ENCODE data around the gene SLC17A8. TPM values are rescaled to one million over a fixed set of nuclear protein-coding genes. Genes with fewer than 3 reads are reported as not detected.

Gene SLC17A8
- total RNA-seq, 1 experiment from 2014 or later = not detected

DNA sequence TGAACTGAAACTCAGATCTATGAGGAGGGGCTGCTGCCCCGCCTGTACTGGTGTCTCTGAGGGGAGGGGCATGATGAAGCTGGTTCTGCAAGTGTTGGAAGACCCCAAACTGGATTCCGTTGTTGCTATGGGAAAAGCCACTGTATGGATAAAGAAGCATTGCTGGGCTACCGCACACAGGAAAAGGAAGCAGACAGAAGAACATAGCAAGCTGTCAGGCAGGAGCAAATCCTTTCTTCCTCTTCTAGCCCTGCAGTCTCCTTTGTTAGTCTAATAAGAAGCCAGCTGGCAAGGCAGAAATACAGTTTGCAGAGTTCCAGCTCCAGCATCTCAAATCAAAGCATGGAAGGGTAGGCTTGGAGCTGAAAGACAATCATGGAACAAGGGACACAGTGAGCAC lies 90.5 kb downstream of the SLC17A8 start:
- no peak overlapping the region for H2BK5ac ChIP-seq (ENCODE audit: insufficient read length, low read length)
- no CpG with 5 or more reads among the region's 3 CpGs for WGBS (ENCODE audit: extremely low coverage, insufficient read length, low lambda C conversion rate)
- H3K4me2 ChIP-seq (ENCODE audit: insufficient read depth, insufficient read length, low read length) = no peak overlapping the region
- H2BK15ac ChIP-seq (ENCODE audit: low read depth, low read length) = no peak overlapping the region
- no peak overlapping the region for H3K18ac ChIP-seq (ENCODE audit: insufficient read length, low read depth, low read length)
- no peak overlapping the region for H3K27ac ChIP-seq (ENCODE audit: insufficient read length, low read depth, low read length)
- H3T11ph ChIP-seq (ENCODE audit: low read length) = no peak overlapping the region
- H3K56ac ChIP-seq (ENCODE audit: insufficient read length, low read depth, low read length) = no peak overlapping the region
- Mint-ChIP-seq H3K36me3 (ENCODE audit: insufficient read depth in 1 of 3, low read depth in 3 of 3) (no peaks in the 10 kb centered on the region), H3K27me3 (ENCODE audit: low read depth) (no peaks in the 10 kb centered on the region), H3K9me3 (no peaks in the 10 kb centered on the region), H3K4me3 (no peak overlapping the region; a peak in 1 of 5 replicates), H3K4me1 (peaks cover 8 to 9% of the 10 kb centered on the region in 2 experiments), H3K27ac (no peak overlapping the region; a peak in 1 of 7 replicates)
- no peaks in the 10 kb centered on the region for H4K20me1 ChIP-seq (ENCODE audit: control insufficient read depth, insufficient read depth, insufficient read length)
- H2AFZ ChIP-seq (ENCODE audit: low read length) = no peak overlapping the region
- H3K79me1 ChIP-seq (ENCODE audit: insufficient read depth, low read depth, low read length, poor library complexity, severe bottlenecking) = no peaks in the 10 kb centered on the region
- H3K23me2 ChIP-seq (ENCODE audit: insufficient read length, low read depth, low read length, poor library complexity, severe bottlenecking) = no peaks in the 10 kb centered on the region
- H2BK120ac ChIP-seq (ENCODE audit: low read depth, low read length, poor library complexity, severe bottlenecking) = no peak overlapping the region
- no peak overlapping the region for H2AK5ac ChIP-seq (ENCODE audit: insufficient read length, low read length)
- no peak overlapping the region for H2BK20ac ChIP-seq (ENCODE audit: low read depth, low read length, poor library complexity, severe bottlenecking)
- no peak overlapping the region for H3K9ac ChIP-seq (ENCODE audit: extremely low read depth, insufficient read length, low read length)
- H3K4ac ChIP-seq (ENCODE audit: low read depth, low read length) = no peak overlapping the region
- no peak overlapping the region for H4K5ac ChIP-seq (ENCODE audit: insufficient read length, low read depth, low read length)
- H3K9me3 ChIP-seq (ENCODE audit: control insufficient read depth, low read depth, low read length) = no peaks in the 10 kb centered on the region
- H3K23ac ChIP-seq (ENCODE audit: insufficient read length, low read depth, low read length) = no peak overlapping the region
- H3K14ac ChIP-seq (ENCODE audit: insufficient read depth, low read length) = no peak overlapping the region
- H3K4me1 ChIP-seq (ENCODE audit: insufficient read depth, low read length) = no peaks in the 10 kb centered on the region
- no peak overlapping the region for H4K91ac ChIP-seq (ENCODE audit: insufficient read length, low read depth, low read length)
- H3K27me3 ChIP-seq (ENCODE audit: insufficient read depth, low read length) = no peaks in the 10 kb centered on the region
- H3K79me2 ChIP-seq (ENCODE audit: insufficient read depth, low read length) = no peaks in the 10 kb centered on the region
- no peak overlapping the region for H4K8ac ChIP-seq (replicated peaks; ENCODE audit: insufficient read length, low read depth, low read length)
- DNase-seq = no peak
- H2BK12ac ChIP-seq (ENCODE audit: insufficient read length, low read depth, low read length) = no peak overlapping the region
- TF ChIP-seq, protein P1, sequence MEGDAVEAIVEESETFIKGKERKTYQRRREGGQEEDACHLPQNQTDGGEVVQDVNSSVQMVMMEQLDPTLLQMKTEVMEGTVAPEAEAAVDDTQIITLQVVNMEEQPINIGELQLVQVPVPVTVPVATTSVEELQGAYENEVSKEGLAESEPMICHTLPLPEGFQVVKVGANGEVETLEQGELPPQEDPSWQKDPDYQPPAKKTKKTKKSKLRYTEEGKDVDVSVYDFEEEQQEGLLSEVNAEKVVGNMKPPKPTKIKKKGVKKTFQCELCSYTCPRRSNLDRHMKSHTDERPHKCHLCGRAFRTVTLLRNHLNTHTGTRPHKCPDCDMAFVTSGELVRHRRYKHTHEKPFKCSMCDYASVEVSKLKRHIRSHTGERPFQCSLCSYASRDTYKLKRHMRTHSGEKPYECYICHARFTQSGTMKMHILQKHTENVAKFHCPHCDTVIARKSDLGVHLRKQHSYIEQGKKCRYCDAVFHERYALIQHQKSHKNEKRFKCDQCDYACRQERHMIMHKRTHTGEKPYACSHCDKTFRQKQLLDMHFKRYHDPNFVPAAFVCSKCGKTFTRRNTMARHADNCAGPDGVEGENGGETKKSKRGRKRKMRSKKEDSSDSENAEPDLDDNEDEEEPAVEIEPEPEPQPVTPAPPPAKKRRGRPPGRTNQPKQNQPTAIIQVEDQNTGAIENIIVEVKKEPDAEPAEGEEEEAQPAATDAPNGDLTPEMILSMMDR (conservative IDR thresholded peaks at IDR 0.05) = no peak
